ENCODE data around the gene MED1. TPM values are rescaled to one million over a fixed set of nuclear protein-coding genes. Genes with fewer than 3 reads are reported as not detected.
"Not testable (repeated sequence)": the region's sequence is repeated elsewhere in the genome, so short reads cannot be mapped to it uniquely, and the experiment has no call there.

Gene MED1
- total RNA-seq, 1 experiment from 2014 or later, result 35.7 TPM

- Histone ChIP-seq H3K36me3 (ENCODE audit: low read depth) (peaks cover 42% of the 10 kb centered on the region), H4K20me1 (ENCODE audit: insufficient read depth) (peaks cover 13% of the 10 kb centered on the region), H3F3A (ENCODE audit: insufficient read depth, low read depth) (peaks cover 3% of the 10 kb centered on the region; the same call in 1 of the 2 replicates), H3K4me3 (no peak overlapping the region), H3K9me3 (ENCODE audit: insufficient read depth, low read depth) (no peaks in the 10 kb centered on the region), H3K27ac (no peak overlapping the region), H3K4me2 (no peak overlapping the region), H3K9me2 (ENCODE audit: insufficient read depth) (no peaks in the 10 kb centered on the region), H2AFZ (no peak overlapping the region), H3K27me3 (ENCODE audit: insufficient read depth, low read depth) (no peaks in the 10 kb centered on the region), H3K79me2 (ENCODE audit: low read depth) (peaks cover 21% of the 10 kb centered on the region), H3K4me1 (replicated peaks; ENCODE audit: insufficient read depth) (no peaks in the 10 kb centered on the region)
- intact Hi-C loops (cut with micrococcal nuclease; ENCODE audit: unreplicated experiment), result no loop called here
- ChIA-PET POLR2A (ENCODE audit: unreplicated experiment) (interaction anchor here (0.7 kb wide), 2 partner anchors 18 to 162 kb away, joined by 5 to 10 read pairs; partner anchors contain the start of gene CDK12), CTCF (no interaction called here)
- DNase-seq, result no peak
- no peak for TF ChIP-seq CTCF (conservative IDR thresholded peaks at IDR 0.05)
- TF ChIP-seq EZH2 (IDR thresholded peaks at IDR 0.05; ENCODE audit: low read depth), result no peak
- BruUV-seq (replicated peaks), result no TSS peak
Observed at GRCh38 chr17:39443326-39443725, 7.7 kb downstream of the MED1 start.

GRCh38 chr17:39439868-39440267, 11.2 kb downstream of the MED1 start:
- H3K9me3 ChIP-seq (ENCODE audit: insufficient read depth, low read depth); H3K9me2 ChIP-seq (ENCODE audit: insufficient read depth); H3K4me1 ChIP-seq (replicated peaks; ENCODE audit: insufficient read depth); DNase-seq; H3K4me2 ChIP-seq; H3K4me3 ChIP-seq; H2AFZ ChIP-seq; H3K27me3 ChIP-seq (ENCODE audit: insufficient read depth, low read depth); BruUV-seq (replicated peaks); H3K27ac ChIP-seq; CTCF ChIA-PET; intact Hi-C loops (cut with micrococcal nuclease; ENCODE audit: unreplicated experiment); H4K20me1 ChIP-seq (ENCODE audit: insufficient read depth); H3K79me2 ChIP-seq (ENCODE audit: low read depth): not testable (repeated sequence)
- H3F3A ChIP-seq (ENCODE audit: insufficient read depth, low read depth), result peaks cover 15% of the 10 kb centered on the region; the same call in 1 of the 2 replicates
- POLR2A ChIA-PET (ENCODE audit: unreplicated experiment), result interaction anchor here (0.5 to 0.6 kb wide), 2 partner anchors 191 to 232 kb away, joined by 5 to 7 read pairs; no protein-coding TSS in a partner anchor
- H3K36me3 ChIP-seq (ENCODE audit: low read depth), result peaks cover 22% of the 10 kb centered on the region

GRCh38 chr17:39429600-39429999, 21.5 kb downstream of the MED1 start:
- no peak for TF ChIP-seq EZH2 (IDR thresholded peaks at IDR 0.05; ENCODE audit: low read depth)
- no peak for TF ChIP-seq CTCF (conservative IDR thresholded peaks at IDR 0.05)
- Histone ChIP-seq H3K27ac (no peak overlapping the region), H4K20me1 (ENCODE audit: insufficient read depth) (no peaks in the 10 kb centered on the region; the same call in 1 of the 2 replicates), H3K27me3 (ENCODE audit: insufficient read depth, low read depth) (no peaks in the 10 kb centered on the region), H3K9me2 (ENCODE audit: insufficient read depth) (no peaks in the 10 kb centered on the region), H3K4me2 (no peak overlapping the region), H3K36me3 (ENCODE audit: low read depth) (peaks cover 45% of the 10 kb centered on the region), H3F3A (ENCODE audit: insufficient read depth, low read depth) (0 out of 2 replicates have a peak, but pooled peaks cover 5% of the 10 kb centered on the region), H3K4me1 (replicated peaks; ENCODE audit: insufficient read depth) (no peaks in the 10 kb centered on the region), H3K79me2 (ENCODE audit: low read depth) (no peaks in the 10 kb centered on the region), H2AFZ (no peak overlapping the region), H3K9me3 (ENCODE audit: insufficient read depth, low read depth) (no peaks in the 10 kb centered on the region), H3K4me3 (no peak overlapping the region)
- ChIA-PET POLR2A (ENCODE audit: unreplicated experiment) (no interaction called here), CTCF (interaction anchor here (0.6 kb wide), 1 partner anchor 18 kb away, joined by 5 read pairs; no protein-coding TSS in a partner anchor)
- intact Hi-C loops (cut with micrococcal nuclease; ENCODE audit: unreplicated experiment), result no loop called here
- no peak for DNase-seq
- no TSS peak for BruUV-seq (replicated peaks)

- DNase-seq, result no peak
- no peak overlapping the region for H2AFZ ChIP-seq
- peaks cover 10% of the 10 kb centered on the region for H3K36me3 ChIP-seq (ENCODE audit: low read depth)
- no peaks in the 10 kb centered on the region for H3K27me3 ChIP-seq (ENCODE audit: insufficient read depth, low read depth)
- TF ChIP-seq EZH2 (IDR thresholded peaks at IDR 0.05; ENCODE audit: low read depth), result no peak
- no peak for TF ChIP-seq CTCF (conservative IDR thresholded peaks at IDR 0.05)
- H3F3A ChIP-seq (ENCODE audit: insufficient read depth, low read depth), result no peaks in the 10 kb centered on the region
- no peaks in the 10 kb centered on the region for H3K79me2 ChIP-seq (ENCODE audit: low read depth)
- no TSS peak for BruUV-seq (replicated peaks)
- ChIA-PET POLR2A (ENCODE audit: unreplicated experiment) (interaction anchor here (1.2 kb wide), 1 partner anchor 35 kb away, joined by 8 read pairs; the partner anchor contains the start of gene MED1), CTCF (no interaction called here)
- no peak overlapping the region for H3K4me2 ChIP-seq
- H4K20me1 ChIP-seq (ENCODE audit: insufficient read depth), result no peaks in the 10 kb centered on the region; the same call in 1 of the 2 replicates
- H3K4me1 ChIP-seq (replicated peaks; ENCODE audit: insufficient read depth), result no peaks in the 10 kb centered on the region
- no peak overlapping the region for H3K27ac ChIP-seq
- intact Hi-C loops (cut with micrococcal nuclease; ENCODE audit: unreplicated experiment), result no loop called here
- H3K9me2 ChIP-seq (ENCODE audit: insufficient read depth), result no peaks in the 10 kb centered on the region
- no peak overlapping the region for H3K4me3 ChIP-seq
- H3K9me3 ChIP-seq (ENCODE audit: insufficient read depth, low read depth), result no peaks in the 10 kb centered on the region
Observed at GRCh38 chr17:39416141-39416540, 34.9 kb downstream of the MED1 start.
